ENCODE results near the gene RNF148. TPM values are rescaled to one million over a fixed set of nuclear protein-coding genes. Genes with fewer than 3 reads are reported as not detected.

Gene RNF148
- total and polyA plus RNA-seq, 2 experiments from 2014 or later, result 2.2 TPM; not detected in 1

DNA sequence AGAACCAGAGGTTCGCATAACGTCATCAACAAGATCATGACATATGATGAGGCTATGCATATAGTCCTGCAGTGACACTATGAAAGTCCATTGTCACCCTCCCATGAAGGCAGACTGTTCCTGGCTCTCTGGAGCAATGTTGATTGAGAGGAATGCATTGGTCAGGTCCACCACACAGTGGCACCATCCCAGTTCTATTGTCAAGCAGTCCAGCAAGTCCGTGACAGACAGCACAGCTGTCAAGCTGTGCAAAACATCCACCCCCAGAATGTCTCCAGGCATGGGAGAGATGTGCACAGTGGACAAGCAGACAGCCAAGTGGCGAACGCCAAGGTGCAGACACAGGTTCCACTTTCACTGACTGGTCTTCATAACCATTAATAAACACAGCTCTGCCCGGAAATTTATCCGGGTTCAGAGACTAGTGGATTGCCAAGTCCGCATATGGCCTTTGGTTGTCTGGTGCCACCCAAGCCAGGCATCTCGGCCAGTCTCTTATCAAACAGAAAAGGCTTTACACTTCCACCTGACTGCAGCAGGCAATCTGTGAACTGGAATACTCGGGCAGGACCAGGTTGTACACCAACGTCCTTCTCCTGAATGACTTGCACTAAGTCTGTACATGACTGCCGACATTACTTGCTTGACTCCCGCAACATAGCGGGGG is 11.0 kb downstream of the RNF148 start:
- no peak overlapping the region for H2AFZ ChIP-seq
- DNase-seq (ENCODE audit: low spot score) (no peak), ATAC-seq (no peak)
- H3K4me2 ChIP-seq, result no peak overlapping the region
- H3F3A ChIP-seq (replicated peaks; ENCODE audit: low read depth), result no peaks in the 10 kb centered on the region; the same call in 1 of the 2 replicates
- Mint-ChIP-seq H3K4me3 (no peak overlapping the region), H3K4me1 (peaks cover 25% of the 10 kb centered on the region), H3K9me3 (peaks cover 14% of the 10 kb centered on the region), H3K27me3 (ENCODE audit: insufficient read depth, low read depth, poor library complexity) (peaks cover 4% of the 10 kb centered on the region), H3K27ac (no peak overlapping the region), H3K36me3 (ENCODE audit: low read depth) (peaks cover 17% of the 10 kb centered on the region)
- no peak overlapping the region for H3K27ac ChIP-seq (ENCODE audit: low read depth)
- H4K20me1 ChIP-seq (replicated peaks; ENCODE audit: insufficient read depth), result no peaks in the 10 kb centered on the region
- H3K9me2 ChIP-seq (ENCODE audit: insufficient read depth), result no peaks in the 10 kb centered on the region
- TF ChIP-seq, protein P1, sequence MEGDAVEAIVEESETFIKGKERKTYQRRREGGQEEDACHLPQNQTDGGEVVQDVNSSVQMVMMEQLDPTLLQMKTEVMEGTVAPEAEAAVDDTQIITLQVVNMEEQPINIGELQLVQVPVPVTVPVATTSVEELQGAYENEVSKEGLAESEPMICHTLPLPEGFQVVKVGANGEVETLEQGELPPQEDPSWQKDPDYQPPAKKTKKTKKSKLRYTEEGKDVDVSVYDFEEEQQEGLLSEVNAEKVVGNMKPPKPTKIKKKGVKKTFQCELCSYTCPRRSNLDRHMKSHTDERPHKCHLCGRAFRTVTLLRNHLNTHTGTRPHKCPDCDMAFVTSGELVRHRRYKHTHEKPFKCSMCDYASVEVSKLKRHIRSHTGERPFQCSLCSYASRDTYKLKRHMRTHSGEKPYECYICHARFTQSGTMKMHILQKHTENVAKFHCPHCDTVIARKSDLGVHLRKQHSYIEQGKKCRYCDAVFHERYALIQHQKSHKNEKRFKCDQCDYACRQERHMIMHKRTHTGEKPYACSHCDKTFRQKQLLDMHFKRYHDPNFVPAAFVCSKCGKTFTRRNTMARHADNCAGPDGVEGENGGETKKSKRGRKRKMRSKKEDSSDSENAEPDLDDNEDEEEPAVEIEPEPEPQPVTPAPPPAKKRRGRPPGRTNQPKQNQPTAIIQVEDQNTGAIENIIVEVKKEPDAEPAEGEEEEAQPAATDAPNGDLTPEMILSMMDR (conservative IDR thresholded peaks at IDR 0.05; ENCODE audit: low read depth in 2 of 2), result peak in 1 of 2 experiments; percentile 24; a peak in 1 of 4 replicates
- no peak for TF ChIP-seq EZH2 (IDR thresholded peaks at IDR 0.05; ENCODE audit: low read depth, unreplicated experiment)
- no peaks in the 10 kb centered on the region for H3K27me3 ChIP-seq (ENCODE audit: insufficient read depth)
- H3K4me3 ChIP-seq, result no peak overlapping the region
- no peaks in the 10 kb centered on the region for H3K79me2 ChIP-seq (replicated peaks; ENCODE audit: insufficient read depth)
- H3K36me3 ChIP-seq (ENCODE audit: insufficient read depth), result no peaks in the 10 kb centered on the region
- H3K4me1 ChIP-seq (ENCODE audit: insufficient read depth), result peaks cover 20% of the 10 kb centered on the region

DNA sequence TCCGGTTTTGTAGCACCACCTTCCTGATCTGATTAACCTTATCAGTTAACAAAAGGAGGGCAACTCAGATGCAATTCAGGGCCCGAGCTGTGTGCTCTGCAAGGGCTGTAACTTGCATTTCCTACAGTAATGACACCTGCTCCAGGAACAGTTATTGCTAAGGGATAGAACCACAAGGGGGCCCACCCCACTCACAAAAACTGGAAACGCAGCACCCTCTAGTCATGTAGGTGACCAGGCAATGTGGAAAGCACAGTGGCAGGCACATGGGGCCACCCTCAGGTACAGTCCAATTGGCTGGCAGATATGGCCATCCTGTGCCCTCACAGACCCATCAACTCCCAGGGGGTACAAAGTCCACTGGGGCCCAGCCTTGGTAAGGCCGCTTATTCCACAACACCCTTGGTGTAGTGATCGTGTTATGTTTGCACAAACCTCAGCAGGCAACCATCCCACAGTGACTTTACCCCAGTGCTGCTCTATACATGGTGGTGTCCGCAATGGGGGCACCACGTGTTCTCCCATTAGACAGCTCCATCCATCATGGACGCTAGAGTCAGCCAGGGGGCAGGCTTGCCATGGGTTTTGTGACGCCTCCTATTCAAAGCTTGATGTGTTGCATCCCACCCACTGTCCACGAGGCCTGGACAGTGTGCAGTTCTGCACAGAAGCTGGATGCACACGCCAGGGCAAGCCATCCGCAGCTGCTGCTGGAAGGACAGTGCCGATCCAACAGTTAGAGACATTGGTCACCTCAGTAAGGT is 13.2 kb downstream of the RNF148 start:
- DNase-seq (ENCODE audit: low spot score), result no peak
- Mint-ChIP-seq H3K36me3 (ENCODE audit: low read depth) (peaks cover 17% of the 10 kb centered on the region), H3K27ac (no peak overlapping the region)
- TF ChIP-seq ZNF114 (CRISPR knock-in tag; IDR thresholded peaks at IDR 0.05) (no peak), CREB1 (CRISPR knock-in tag; IDR thresholded peaks at IDR 0.05; ENCODE audit: low read depth) (no peak), ZNF331 (CRISPR knock-in tag; IDR thresholded peaks at IDR 0.05; ENCODE audit: low read depth) (no peak)
- TF ChIP-seq, protein P1 (conservative IDR thresholded peaks at IDR 0.05; ENCODE audit: low read depth in 2 of 2), result peak; percentile 41 to 71
- TF ChIP-seq, protein P2, sequence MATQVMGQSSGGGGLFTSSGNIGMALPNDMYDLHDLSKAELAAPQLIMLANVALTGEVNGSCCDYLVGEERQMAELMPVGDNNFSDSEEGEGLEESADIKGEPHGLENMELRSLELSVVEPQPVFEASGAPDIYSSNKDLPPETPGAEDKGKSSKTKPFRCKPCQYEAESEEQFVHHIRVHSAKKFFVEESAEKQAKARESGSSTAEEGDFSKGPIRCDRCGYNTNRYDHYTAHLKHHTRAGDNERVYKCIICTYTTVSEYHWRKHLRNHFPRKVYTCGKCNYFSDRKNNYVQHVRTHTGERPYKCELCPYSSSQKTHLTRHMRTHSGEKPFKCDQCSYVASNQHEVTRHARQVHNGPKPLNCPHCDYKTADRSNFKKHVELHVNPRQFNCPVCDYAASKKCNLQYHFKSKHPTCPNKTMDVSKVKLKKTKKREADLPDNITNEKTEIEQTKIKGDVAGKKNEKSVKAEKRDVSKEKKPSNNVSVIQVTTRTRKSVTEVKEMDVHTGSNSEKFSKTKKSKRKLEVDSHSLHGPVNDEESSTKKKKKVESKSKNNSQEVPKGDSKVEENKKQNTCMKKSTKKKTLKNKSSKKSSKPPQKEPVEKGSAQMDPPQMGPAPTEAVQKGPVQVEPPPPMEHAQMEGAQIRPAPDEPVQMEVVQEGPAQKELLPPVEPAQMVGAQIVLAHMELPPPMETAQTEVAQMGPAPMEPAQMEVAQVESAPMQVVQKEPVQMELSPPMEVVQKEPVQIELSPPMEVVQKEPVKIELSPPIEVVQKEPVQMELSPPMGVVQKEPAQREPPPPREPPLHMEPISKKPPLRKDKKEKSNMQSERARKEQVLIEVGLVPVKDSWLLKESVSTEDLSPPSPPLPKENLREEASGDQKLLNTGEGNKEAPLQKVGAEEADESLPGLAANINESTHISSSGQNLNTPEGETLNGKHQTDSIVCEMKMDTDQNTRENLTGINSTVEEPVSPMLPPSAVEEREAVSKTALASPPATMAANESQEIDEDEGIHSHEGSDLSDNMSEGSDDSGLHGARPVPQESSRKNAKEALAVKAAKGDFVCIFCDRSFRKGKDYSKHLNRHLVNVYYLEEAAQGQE (IDR thresholded peaks at IDR 0.05; ENCODE audit: unreplicated experiment), result no peak

More for the DNA sequence above, 13.2 kb downstream of the RNF148 start:
- H3K27ac ChIP-seq (ENCODE audit: low read depth), result no peak overlapping the region
- no peaks in the 10 kb centered on the region for H3K36me3 ChIP-seq (ENCODE audit: insufficient read depth)
- no peaks in the 10 kb centered on the region for H3K27me3 ChIP-seq (ENCODE audit: insufficient read depth)
- H3K27me3 Mint-ChIP-seq (ENCODE audit: insufficient read depth, low read depth, poor library complexity), result peaks cover 4% of the 10 kb centered on the region
- no peak overlapping the region for H3K4me2 ChIP-seq
- no peaks in the 10 kb centered on the region for H3K9me2 ChIP-seq (ENCODE audit: insufficient read depth)
- no peaks in the 10 kb centered on the region for H4K20me1 ChIP-seq (replicated peaks; ENCODE audit: insufficient read depth)
- H3K79me2 ChIP-seq (replicated peaks; ENCODE audit: insufficient read depth), result no peaks in the 10 kb centered on the region
- H3K4me1 Mint-ChIP-seq, result peaks cover 32% of the 10 kb centered on the region
- H3K4me3 Mint-ChIP-seq, result no peak overlapping the region
- peaks cover 28% of the 10 kb centered on the region for H3K4me1 ChIP-seq (ENCODE audit: insufficient read depth)
- peaks cover 14% of the 10 kb centered on the region for H3K9me3 Mint-ChIP-seq
- H2AFZ ChIP-seq, result no peak overlapping the region
- no peaks in the 10 kb centered on the region; the same call in 1 of the 2 replicates for H3F3A ChIP-seq (replicated peaks; ENCODE audit: low read depth)
- peak; percentile 20 for ATAC-seq
- H3K4me3 ChIP-seq, result no peak overlapping the region
